DMS79 (cell line): ENCODE data around the gene IKZF1.
A peak's percentile ranks its signal among the peaks of the same experiment; 100 is the strongest.

Experiments
- DNase-seq: peaks from one replicate; lab custom pipeline; 2025; lab: John Stamatoyannopoulos, UW

IKZF1 gene

DNA sequence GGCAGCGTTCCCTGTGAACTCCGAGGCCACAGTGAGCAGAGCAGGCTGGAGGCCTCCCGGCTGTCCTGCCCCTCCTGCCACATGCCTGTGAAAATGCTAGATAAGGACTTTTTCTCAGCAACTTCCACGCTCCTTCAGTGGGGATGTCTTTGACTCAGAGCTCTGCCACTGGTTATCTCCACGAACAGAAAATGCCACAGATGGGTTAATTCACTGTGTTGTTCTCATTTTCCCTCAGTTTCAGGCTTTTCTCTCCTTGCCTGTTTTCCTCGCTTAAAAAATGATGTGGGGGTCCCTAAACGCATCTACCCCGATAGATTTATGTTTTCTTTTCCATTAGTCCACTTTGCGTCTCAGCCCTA, 51.3 kb downstream of the IKZF1 start:
- no peak for DNase-seq

- DNase-seq = no peak
Observed at GRCh38 chr7:50356212-50356944, 51.9 kb downstream of the IKZF1 start.

- DNase-seq = no peak
Observed at GRCh38 chr7:50356945-50357268, 52.4 kb downstream of the IKZF1 start.

GRCh38 chr7:50357426-50357825, 52.9 kb downstream of the IKZF1 start:
- no peak for DNase-seq

DNA sequence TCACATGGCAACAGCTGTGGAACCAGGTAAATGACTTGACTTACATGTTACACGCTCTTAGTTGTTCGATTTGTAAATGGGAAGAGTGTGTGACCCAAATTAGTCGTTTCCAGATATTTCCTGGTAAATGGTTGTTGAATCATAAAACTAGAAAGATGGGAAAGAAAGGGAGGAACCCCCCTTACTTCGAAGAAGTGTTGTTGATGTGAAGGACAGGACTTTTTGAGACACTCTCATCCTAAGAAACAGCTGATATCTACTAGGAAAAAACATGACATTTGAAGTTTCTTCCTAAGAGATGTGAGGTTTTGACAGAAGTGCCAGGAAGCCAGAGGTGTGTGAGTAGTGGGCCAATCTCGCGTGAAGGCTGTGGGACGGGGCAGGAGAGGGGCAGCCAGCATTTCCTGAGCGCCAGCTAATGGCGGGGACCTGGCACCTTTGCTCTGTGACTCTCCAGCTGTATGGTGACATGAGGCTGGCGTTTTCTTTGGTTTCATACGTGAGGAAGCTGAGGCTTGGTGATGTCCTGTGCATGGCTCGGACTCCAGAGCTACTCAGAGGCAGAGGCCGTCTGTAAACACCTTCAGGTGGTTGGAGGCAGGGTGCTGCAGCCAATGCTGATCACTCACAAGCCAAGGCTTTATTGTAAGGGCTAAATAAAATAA, 53.7 kb downstream of the IKZF1 start:
- no peak for DNase-seq

DNA sequence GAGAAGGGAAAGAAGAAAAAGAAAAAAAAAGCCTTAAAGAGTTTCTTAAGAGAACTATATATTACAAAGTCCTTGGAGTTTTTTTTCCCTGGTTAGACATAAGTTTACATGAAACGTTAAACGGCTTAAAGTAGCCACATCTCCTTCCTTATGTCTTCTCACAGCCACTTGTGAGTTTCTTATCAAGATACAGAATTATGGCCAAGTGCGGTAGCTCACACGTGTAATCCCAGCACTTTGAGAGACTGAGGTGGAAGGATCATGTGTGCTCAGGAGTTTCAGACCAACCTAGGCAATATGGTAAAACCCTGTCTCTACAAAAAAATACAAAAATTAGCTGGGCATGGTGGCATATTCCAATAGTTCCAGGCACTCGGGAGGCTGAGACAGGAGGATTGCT, 54.3 kb downstream of the IKZF1 start:
- no peak for DNase-seq

DNA sequence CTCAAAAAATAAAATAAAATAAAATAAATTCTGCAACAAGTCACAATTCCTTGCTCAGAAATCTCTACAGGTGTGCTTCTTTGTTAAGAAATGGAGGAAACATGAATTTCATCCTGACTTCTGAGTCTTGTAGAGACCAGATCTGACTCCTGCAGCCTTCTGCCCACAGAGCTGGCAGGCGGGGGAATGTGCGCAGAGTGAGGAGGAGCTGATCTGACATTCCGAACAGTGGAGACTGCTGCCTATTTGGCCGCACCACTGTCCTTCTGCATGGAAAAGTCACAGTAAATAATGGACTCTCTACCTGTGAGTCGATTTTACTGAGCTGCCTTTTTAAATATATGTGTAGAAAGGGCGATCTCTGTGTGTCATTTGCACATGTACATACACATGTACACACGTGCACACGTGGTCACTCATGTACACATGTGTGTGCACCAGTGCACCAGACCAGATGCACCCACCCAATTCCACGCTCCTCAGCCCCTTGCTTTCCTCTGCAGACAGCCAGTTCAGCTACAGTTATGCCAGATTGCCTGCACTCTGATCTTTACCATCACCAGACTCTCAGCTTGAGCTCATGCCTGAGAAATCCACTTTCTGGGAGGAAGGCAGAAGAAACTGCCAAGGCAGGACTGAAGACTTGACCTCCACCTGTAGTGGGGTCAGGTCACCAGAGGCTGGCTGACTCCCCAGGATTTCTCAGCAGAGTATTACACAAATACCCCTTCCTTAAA, 54.9 kb downstream of the IKZF1 start:
- no peak for DNase-seq

DNA sequence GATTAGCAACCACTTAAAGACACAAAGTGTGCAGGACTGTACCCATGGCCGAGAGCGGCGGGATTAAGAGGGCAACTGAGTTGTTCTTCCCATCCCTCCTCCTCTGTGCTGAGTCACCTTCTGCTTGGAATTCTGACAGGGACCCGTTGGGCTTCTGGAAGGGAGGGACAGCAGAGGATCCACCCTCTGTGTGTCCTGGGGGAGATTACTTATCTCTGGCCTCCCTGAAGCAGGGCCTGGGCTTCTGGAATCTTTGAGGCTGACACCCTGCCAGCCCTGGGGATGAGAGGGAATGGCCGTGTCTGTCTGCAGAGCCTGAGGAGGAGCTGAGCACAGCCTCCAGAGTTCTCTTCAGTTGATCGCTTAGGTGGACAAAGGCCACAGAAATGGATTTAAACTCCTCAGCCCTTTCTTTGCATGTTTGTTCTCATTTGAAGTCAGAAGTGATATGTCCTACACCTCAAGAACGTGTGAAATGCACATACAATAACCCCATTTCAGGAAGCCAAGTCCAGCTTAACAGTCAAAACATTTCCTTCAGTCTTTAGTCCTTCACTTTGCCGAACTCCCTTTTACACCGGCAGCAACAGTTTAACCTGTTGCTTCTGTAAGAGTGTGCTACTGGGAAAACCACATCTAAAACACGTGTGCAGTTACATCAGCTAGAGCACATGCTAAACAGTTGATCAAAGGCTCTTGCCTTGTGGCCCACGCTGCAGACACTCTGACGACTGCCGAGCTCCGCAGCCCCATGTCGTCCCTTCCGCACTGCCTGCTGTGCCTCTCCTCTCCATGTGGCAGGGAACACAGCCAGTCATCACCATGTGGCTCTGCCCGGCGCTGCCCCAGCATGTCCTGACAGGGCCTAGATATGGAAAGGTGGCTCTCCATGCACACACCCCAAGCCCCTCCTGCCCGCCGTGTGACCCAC, 55.7 kb downstream of the IKZF1 start:
- no peak for DNase-seq

DNA sequence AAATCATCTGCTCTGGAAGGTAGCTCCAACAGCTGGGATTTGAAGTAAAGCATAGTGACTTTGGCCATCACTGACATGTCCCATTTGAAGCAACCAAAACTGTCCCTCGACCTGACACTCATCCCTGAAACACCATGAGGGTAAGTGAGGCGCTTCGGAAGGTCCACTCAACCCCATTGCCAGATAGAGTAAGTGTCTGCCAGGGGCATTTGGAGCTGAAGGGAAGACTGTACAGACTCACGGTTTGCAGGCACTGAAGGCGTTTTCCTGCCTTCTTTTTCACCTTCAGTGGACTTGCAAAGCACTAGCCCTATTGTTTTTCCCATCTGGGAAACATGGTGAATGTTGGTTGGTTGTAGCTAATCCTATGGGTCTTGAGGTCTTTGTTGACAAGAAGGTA, 57.6 kb downstream of the IKZF1 start:
- no peak for DNase-seq

- DNase-seq = no peak
Observed at GRCh38 chr7:50362712-50363282, 58.3 kb downstream of the IKZF1 start.

DNA sequence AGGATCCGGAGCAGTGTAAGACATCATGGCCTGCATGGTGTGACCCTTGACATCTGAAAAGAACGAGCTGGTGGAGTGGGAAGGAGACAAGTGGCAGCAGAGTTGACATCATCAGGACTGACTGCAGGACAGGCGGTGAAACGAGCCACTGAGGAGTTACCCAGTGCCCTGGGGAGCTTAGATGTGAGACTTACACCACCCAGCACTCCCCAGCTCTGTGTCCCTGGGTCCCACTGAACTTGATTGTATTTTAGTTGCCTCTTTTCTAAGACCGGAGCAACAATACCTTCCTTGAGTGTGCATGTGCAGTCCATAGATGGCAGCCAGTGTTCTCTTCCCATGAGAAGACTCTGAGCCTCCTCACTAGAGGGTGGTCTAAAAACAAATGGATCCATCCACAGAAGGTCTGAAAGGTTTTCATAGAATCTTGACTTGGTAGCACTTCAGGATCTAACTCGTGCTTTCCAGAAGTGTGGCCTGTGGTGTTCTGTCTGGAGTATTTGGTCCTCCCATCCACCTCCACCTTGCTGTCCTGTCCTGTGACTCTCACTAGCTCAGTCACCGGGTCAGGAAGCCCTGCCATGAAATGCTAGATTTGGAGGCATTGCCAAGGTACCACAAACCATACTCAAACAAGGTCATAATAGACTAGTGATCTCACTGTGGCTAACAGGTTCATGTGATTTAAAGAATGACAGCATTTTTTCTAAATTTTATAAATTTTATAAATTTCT, 59.0 kb downstream of the IKZF1 start:
- no peak for DNase-seq

- DNase-seq = no peak
Observed at GRCh38 chr7:50364645-50365044, 60.1 kb downstream of the IKZF1 start.

DNA sequence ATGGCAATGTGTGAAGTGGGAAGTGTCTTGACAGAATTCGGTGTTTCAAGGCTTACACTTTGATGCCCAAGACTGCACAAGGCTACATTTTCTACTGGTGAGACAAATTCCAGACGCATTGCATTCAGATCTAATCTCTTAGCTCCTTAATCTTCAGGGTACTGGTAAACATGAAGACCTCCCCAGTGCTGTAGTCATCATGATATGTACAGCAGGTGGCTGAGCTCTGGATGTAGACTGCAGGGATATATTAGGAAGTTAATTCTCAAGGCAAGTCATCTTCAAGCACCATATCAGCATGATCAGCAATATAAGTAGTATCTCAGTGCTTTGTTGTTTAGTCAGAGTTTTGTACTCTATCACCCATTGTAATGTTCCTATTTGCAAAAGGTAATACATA, 61.8 kb downstream of the IKZF1 start:
- DNase-seq = no peak

GRCh38 chr7:50367100-50367499, 62.6 kb downstream of the IKZF1 start:
- DNase-seq = no peak

DNA sequence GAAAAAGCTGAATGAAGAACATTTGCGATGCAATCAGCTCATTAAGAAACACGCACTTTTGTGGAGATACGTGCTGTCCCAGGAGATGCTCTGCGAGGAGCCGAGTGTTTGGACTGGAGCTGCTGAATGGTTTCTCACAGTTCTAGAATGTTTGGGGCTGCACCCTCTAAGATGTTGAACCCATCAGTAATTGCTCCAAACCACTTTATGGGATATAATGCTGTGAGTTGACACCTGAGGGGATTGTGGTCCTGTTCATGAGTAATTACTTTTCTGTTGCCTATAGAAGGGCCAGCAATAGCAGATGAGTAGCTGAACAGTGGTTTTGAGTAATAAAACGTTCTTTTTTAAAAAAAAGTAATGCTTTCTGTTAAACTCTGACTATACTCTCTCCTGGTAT, 63.1 kb downstream of the IKZF1 start:
- DNase-seq = no peak

DNA sequence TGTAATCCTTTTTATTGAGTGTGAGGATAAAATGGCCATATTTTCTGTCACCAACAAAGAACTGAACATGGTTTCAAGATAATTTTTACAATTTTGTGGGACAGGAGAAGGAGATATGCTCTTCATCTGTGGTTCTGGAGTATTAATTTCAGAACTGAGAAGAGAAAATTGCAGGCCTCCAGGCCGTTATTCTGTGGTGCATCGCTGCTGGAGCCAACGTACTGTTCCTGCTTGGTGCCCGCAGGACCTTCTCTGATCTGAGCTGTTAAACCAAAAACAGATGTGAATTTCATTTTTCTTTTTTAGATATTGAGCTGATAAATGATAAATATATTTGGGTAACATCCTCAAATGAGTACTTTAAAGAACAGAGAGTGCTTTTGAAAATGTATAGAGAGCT, 63.9 kb downstream of the IKZF1 start:
- no peak for DNase-seq

GRCh38 chr7:50369143-50370026, 64.9 kb downstream of the IKZF1 start:
- peak; percentile 28 for DNase-seq

DNA sequence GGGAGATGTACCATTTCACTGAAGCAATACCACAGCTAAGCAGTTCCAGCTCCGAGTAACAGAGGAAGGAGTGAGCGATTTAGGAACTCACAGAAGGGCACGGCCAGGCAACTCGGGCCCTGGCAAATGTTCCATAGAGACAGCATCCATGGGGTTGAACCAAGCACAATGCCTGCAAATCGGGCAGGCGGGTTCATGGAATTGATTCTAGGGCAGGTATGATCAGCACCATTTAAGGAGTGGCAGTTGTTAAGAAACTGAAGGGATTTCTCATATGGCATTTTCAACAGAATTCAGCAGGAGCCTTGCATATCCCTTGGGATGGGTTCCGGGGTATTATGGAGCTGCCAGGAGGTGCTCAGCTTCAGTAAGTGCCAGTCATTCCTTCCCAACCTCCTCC, 66.4 kb downstream of the IKZF1 start:
- no peak for DNase-seq

DNA sequence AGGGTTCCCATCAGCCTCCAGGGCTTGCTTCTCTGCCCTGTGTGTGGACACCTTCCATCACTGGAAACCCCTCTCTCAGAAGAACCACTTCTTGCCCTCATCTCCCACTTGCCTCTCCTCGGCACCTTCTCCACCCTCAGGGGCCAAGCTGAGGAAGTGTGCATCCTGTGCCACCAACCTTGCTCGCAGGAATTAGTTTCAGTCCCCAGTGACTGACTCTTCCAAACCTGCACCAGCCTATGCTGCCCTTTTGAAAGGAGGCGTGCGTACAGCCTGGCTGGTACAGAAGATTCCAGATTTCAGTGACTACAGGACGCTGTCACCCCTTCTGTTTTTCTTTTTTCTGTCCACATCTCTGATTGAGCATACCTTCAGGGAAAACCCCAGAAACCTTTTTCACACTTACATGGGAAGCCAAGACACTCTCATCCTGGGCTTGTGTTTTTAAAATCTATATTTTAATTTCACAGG, 67.1 kb downstream of the IKZF1 start:
- no peak for DNase-seq

GRCh38 chr7:50372923-50373322, 68.4 kb downstream of the IKZF1 start:
- no peak for DNase-seq
